ENCODE measurements around the gene CDK2AP2.
"Not testable (repeated sequence)": the region's sequence is repeated elsewhere in the genome, so short reads cannot be mapped to it uniquely, and the experiment has no call there.

Gene CDK2AP2

DNA sequence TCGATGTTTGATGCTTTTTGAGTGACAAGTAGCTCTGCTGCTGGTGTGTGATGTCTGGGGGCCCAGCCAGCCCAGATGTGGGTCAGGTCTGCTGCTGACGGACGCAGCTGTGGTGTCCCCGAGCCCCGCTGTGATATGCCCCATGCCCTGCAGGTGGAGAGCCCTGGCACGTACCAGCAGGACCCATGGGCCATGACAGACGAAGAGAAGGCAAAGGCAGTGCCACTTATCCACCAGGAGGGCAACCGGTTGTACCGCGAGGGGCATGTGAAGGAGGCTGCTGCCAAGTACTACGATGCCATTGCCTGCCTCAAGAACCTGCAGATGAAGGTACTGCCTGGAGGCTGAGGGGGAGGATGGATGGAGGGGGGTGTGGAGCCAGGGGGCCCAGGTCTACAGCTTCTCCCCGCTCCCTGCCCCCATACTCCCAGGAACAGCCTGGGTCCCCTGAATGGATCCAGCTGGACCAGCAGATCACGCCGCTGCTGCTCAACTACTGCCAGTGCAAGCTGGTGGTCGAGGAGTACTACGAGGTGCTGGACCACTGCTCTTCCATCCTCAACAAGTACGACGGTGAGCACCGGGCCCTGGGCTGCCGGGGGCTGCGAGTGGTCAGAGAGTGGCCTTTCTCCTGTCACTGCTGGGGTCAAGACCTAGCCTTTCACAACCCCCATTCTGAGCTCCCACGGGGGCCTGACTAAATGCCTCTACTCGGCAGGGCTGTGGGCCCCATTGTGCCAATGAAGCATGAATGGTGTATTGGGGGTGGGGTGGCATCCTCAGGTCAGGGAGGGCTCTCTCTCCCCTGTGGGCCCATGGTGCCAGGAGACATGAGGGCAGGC lies 17.9 kb downstream of the CDK2AP2 start:
- DNase-seq (ENCODE audit: low spot score) = no peak

DNA sequence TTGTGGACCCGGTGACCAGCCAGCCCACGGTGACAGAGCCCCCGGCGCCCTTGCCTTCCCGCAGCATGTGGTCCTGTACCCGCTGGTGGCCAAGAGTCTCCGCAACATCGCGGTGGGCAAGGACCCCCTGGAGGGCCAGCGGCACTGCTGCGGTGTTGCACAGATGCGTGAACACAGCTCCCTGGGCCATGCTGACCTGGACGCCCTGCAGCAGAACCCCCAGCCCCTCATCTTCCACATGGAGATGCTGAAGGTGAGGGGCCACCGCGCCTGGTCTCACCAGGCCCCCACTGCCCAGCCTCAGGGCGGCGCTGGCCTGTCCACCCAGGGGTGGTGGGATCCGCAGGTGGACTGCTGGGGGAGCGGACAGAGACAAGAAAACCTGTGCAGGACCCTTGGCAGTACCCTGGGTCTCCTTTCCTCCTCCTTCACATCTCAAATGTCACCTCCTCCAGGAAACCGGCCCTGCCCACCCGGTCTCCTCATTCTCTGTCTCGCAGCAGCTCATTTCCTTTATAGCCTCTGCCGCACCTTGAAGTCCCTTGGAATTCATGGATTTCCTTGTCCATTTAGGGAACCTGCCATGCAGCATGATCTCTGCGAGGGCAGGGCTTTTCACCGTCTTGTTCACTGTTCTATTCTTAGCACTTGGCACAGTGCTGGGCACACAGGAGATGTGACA lies 18.6 kb downstream of the CDK2AP2 start:
- DNase-seq (ENCODE audit: low spot score) = no peak

DNA sequence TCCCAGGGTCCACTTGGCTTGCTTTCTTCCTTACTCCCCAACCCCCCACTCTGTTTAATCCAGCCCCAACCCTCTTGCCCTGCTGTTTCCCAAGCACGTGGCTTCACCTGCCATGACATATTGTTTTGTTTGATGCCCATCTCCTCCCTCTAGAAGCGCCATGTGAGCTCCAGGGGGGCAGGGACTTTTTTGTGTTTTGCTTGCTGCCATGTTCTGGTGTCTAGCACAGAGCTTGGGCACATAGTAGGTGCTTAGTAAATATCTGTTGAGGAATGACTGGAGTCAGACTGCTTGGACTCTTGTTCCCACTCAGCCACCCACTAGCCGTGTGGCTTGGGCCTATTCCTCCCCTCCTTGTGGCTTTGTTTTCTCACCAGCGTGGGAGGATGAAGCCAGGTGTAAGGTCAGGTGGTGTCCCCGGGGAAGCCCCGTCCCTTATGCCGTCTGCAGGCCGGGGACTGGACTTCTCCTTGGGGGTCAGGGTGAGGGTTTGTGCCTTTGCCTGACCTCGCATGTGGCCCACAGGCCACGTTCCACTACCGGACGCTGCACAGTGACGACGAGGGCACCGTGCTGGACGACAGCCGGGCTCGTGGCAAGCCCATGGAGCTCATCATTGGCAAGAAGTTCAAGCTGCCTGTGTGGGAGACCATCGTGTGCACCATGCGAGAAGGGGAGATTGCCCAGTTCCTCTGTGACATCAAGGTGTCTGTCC lies 21.3 kb downstream of the CDK2AP2 start:
- no peak for DNase-seq (ENCODE audit: low spot score)

DNA sequence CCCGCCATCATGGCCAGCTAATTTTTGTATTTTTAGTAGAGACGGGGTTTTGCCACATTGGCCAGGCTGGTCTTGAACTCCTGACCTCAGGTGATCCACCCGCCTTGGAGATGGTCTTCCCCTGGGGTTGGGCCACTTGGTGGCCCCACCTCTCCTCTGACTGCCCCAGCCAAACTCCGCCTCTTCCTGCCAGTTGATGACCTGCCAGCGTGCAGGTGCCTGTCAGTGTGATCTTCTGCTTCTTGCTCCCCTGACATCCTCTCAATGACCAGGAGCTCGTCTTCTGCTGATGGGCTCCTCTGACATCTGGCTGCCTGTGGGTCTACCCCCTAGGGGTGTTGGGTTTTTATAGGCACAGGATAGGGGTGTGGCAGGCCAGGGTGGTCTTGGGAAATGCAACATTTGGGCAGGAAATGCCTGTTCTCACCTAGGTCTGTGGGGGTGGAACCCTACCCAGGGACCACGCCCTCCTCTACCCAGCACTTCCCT lies 22.0 kb downstream of the CDK2AP2 start:
- peak; percentile 43 for DNase-seq (ENCODE audit: low spot score)

DNA sequence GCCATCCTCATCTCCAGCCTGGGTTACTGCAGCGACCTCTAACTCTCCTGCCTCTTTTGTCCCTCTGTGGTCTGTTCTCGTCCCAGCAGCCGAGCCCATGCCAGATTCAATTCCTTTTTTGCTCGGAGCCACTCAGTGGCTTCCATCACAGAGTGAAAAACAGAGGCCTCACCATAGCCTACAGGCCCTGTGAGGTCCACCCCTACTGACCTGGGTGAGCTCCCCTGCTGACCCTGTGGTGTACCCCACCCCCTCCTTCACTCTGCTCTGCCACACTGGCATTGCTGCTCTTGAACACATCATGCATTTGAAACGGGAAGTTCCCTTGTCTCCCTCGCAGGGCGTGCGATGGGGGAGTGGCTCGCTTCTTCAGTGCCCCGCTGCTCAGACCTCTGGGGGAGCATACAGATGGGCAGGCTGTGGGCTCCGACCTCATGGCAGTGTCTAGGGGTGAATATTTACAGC lies 23.1 kb downstream of the CDK2AP2 start:
- no peak for DNase-seq (ENCODE audit: low spot score)

DNA sequence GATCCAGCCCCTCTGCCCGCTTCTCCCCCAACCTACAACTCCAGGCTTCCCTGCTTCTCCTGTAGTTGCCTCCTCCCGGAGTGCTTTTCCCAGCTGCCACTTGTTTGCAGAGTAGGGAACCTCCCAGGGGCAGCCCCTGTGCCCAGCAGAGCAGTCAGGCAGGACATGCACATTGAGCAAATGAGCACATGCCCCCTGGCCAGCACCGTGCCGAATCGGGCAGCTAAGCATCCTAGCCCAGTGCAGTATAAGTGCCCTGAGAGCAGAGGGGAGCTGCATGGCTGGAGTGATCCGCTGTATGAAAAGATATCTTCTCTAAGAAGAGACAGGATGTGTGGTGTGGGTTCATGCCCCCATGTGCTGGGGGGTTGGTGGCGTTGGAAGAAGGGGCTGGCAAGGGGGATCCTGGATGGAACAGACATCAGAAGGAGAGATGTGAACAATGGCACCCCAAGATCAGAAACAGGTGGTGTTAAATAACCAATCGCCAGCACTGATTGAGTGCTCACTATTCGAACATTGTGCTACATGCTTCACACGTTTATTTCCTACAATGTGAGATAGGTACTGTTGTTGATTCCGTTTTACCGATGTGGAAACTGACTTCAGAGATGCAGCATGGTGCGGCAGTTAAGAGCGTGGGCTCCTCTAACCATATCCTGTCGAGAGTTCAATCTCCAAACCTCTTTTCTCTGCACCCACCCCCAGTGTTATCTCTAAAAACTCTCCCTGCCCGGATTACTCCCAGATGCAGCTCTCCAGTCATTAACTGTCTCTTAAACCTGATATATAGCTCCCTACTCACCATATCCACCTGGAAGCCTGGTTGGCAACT lies 23.9 kb downstream of the CDK2AP2 start:
- no peak for DNase-seq (ENCODE audit: low spot score)

DNA sequence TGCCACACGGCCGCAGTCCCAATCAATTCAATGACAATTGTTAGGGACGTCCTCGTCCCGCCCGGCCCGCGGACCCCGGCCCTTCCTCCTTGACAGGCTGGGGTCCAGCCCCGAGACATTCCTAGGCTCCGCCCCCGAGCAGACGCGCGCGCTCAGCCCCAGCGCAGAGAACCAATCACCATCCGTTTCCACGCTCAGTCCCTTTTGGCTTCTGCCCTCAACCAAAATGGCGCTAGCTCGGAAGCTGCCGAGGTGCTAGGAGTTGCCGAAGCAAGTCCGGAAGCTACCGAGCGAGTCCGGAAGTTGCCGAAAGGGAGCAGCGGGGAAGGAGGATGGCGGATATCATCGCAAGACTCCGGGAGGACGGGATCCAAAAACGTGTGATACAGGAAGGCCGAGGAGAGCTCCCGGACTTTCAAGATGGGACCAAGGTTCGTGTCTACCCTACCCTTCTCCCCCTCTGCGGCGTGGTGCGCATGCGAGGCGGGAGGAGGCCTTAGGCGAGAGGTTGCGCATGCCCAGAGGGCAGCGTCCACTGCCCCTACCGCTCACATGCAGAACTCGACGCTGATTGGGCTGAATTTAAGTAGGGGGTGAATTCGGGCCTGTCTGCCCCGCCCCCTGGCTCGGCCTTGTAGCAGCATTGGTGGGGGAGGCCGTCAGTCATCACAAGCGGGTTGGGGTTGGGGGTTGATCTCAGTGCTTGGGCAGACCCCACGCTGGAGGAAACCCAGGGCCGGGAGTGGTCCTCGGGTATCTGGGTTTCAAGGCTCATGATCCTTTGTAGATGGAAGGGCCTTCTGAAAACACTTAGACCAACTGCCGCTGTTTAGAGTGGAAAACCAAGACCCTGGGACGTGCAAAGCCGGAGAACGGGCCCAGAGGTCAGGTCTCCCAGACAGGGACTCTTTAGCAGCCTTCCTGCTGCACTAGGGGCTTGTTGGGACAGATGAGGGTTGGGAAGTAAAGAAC lies 24.8 kb downstream of the CDK2AP2 start, which contains the start of gene AIP:
Gene AIP (plus strand): TSS at position 200 of the 972 bp plus-strand sequence. CDS start 133 bp downstream, at position 333.
- peak; percentile 97 for DNase-seq (ENCODE audit: low spot score)

DNA sequence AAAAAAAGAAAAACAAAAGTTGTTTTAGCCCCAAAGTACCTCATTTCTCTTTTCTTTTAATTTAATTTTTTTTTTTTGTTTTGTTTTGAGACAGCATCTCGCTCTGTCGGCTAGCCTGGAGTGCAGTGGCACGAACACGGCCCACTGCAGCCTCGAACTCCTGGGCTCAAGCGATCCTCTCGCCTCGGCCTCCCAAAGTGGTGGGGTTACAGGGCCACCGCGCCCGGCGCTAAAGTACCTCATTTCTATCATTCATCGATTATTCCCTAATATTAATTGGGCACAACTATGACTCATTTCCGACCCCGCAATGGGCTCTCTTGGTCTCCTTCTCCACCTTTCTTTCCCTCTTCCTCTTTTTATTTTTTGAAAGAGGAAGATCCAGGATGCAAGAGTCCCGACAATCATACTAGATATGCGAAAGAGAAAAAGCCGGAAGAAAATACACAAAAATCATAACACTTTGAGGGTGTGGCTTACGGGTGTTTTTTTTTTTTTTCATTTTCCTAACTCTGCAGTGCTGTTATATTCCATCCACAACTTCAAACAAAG lies 25.6 kb downstream of the CDK2AP2 start:
- no peak for DNase-seq (ENCODE audit: low spot score)

DNA sequence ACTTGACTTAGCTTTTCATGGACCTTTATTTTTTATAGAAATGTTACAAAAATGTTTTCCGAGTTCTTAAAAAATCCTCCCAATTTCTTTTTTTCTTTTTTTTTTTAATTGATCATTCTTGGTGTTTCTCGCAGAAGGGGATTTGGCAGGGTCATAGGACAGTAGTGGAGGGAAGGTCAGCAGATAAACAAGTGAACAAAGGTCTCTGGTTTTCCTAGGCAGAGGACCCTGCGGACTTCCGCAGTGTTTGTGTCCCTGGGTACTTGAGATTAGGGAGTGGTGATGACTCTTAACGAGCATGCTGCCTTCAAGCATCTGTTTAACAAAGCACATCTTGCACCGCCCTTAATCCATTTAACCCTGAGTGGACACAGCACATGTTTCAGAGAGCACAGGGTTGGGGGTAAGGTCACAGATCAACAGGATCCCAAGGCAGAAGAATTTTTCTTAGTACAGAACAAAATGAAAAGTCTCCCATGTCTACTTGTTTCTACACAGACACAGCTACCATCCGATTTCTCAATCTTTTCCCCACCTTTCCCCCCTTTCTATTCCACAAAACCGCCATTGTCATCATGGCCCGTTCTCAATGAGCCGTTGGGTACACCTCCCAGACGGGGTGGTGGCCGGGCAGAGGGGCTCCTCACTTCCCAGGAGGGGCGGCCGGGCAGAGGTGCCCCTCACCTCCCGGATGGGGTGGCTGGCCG lies 30.5 kb downstream of the CDK2AP2 start:
- DNase-seq (ENCODE audit: low spot score) = not testable (repeated sequence)

DNA sequence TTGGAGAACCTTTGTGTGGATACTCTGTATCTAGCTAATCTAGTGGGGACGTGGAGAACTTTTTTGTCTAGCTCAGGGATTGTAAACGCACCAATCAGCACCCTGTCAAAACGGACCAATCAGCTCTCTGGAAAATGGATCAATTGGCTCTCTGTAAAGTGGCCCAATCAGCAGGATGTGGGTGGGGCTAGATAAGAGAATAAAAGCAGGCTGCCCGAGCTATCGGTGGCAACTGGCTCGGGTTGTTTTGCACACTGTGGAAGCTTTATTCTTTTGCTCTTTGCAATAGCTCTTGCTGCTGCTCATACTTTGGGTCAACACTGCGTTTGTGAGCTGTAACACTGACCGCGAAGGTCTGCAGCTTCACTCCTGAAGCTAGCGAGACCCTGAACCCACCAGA lies 31.3 kb downstream of the CDK2AP2 start:
- not testable (repeated sequence) for DNase-seq (ENCODE audit: low spot score)

DNA sequence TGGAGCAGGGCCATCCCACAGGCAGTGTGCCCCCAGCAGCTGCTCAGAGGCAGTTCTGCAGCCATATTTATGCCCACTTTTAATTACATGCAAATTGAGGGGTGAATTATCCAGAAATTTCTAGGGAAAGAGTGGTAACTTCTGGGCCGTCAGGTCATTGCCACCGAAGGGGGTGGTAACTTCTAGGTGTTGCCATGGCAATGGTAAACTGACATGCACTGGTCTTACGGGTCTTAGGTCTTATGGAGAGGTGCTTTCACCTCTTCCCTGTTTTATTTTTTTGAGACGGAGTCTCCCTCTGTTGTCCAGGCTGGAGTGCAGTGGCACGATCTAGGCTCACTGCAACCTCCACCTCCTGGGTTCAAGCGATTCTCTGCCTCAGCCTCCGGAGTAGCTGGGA lies 35.1 kb downstream of the CDK2AP2 start:
- DNase-seq (ENCODE audit: low spot score) = no peak

DNA sequence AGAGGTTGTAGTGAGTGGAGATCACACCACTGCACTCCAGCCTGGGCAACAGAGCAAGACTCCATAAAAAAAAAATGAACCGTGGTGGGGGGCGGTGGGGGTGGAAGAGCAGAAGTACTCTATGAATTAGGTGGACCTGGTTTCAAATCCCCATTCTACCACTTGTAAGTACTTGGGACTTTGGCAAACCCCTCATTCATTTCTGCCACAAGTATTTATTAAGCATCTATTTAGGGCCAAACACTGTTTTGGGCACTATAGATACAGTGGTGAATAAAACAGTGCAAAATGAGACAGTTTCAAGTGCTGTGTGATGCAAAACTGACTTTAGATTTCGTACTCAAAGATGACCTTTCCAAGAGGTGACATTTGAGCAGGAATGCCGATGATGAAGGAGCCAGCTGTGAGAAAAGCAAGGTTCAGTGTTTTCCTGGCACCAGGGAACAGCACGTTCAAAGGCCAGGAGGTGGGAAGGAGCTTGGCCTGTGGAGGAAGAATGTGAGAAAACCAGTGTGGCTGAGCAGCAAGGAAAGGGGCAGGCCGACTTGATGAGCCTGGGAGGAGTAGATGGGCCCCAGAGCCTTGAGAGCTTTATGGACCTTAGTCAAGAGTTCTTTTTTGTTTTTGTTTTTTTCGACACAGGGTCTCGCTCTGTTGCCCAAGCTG lies 37.5 kb downstream of the CDK2AP2 start:
- DNase-seq (ENCODE audit: low spot score) = no peak

DNA sequence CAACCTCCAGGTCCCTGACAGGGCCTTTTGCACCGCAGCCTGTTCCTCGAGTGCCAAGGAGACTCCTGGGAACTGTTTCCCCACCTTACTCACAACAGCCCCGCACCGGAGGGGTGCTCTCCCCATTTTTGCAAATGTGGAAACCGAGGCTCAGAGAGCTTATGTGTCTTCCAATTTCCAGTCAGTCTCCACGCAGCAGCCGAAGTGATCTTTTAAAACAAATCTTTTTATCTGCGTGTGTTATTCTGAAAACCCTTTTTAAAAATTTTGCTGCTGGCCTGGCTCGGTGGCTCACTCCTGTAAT lies 38.5 kb downstream of the CDK2AP2 start:
- DNase-seq (ENCODE audit: low spot score) = no peak

DNA sequence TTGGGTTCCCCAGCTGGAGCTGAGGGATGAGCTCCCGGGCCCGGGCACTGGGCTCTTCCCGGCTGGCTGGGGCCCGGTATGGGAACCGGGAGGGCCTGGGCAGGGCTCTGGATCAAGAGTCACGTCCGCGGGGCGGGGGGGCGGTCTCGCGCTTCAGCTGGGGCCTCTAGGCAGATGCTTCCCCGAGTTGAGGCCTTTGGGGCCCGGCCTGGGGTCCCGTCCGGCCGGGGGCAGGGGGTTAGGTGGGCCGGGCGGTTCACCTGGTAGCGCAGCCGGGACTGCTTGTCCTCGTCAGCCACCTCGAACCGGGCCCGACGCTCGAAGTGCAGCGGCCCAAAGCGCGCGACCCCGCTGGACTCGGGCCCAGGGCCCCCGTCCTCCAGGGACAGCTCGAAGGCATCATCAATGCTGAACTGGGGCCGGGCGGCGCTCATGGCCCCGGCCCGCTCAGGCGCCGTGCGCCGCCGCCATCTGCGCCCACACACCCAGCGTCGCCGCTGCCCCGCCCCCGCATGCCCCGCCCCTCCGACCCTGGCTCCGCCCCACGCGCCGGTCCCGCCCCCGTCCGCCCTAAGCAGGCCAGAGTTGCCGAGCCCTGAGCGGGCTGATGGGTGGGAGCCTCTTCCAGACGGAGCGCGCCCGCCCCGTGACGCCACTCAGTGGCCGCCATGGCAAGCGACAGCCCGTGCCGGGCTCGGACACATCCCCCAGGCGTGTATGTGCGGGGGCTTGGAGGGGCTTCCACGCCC lies 39.0 kb downstream of the CDK2AP2 start, which contains the start of gene TMEM134:
Gene TMEM134 (minus strand): TSS at position 493 of the 749 bp plus-strand sequence. CDS start 59 bp downstream, at position 434.
- peak; percentile 92 for DNase-seq (ENCODE audit: low spot score)

DNA sequence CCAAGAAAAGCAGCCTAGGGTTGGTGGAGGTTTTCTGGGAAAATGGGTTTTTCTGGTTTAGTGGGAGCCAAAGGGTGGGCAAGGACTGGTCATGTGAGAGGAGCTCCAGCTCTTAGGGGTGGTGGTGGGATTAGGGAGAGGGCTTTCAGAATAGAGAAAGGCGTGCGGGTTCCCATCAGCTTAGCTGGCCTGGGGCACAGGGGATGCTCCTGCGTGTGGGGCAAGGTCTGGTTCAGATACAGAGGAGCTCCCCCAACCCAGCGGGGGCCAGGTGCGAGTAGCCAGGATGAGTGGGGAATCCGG lies 39.6 kb downstream of the CDK2AP2 start:
- no peak for DNase-seq (ENCODE audit: low spot score)

DNA sequence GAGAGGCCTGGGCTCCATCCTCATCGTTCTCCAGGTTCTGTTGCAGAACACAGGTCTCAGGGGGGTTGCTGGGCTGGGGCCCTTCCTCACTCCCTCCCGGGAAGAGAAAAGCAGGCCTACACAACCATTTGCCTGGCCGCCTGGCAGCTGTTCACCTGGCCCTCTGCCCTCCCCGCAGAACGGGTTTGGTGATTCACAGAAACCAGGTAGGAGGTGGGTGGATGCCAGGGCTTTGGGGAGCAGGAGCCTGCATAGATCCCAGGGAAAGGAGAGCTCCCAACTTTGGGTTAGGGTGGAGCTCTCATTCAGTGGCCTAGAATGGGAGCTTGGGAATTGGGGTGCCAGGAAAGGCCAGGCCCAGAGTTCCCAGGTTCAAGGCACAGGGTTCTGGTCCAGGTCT lies 39.9 kb downstream of the CDK2AP2 start:
- DNase-seq (ENCODE audit: low spot score) = peak; percentile 52

DNA sequence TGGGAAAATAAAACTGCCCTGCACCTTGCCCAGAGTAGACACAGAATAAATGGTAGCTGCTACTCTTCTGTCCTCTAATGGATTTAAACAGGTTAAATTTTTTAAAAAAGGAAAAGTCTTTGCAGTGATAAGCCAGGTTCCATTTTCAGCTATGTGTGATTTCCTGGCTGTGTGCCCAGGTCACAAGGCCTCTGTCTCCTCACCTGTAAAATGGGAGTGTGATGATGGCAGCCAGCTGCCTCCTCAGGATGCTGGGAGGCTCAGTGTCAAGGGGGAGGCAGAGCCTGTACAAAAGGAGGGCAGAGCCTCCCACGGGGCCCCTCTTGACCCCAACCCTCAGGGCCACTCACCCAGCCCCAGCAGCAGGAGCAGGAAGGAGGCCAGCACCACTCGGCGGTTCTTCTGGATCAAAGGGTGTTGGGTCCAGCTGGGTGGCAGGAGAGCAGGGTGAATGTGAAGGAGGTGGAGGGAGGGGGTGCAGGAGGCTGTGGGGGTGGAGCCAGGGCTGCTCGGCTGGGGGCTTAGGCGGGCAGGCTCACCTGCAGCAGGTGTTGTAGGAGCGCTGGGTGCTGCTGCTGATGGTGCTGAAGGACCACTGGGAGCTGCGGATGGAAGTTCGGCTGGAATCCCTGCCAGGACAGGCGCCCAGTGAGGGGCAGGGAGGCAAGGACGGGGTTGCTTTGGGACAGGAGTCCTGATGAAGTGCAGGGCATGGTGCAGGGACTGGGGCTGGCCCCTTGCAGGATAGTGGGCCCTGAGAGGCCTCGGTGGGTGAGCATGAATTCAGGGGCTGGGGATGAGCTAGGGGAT lies 40.8 kb downstream of the CDK2AP2 start:
- no peak for DNase-seq (ENCODE audit: low spot score)

Measured in SW480 (cell line).